ENCODE results near the gene SPECC1. TPM values are rescaled to one million over a fixed set of nuclear protein-coding genes. Genes with fewer than 3 reads are reported as not detected.
A peak's percentile ranks its signal among the peaks of the same experiment; 100 is the strongest.

SPECC1 gene
- total and polyA plus RNA-seq, 2 of the 4 experiments (the other 2 are of a cell fraction): 16.9 to 26.2 TPM

DNA sequence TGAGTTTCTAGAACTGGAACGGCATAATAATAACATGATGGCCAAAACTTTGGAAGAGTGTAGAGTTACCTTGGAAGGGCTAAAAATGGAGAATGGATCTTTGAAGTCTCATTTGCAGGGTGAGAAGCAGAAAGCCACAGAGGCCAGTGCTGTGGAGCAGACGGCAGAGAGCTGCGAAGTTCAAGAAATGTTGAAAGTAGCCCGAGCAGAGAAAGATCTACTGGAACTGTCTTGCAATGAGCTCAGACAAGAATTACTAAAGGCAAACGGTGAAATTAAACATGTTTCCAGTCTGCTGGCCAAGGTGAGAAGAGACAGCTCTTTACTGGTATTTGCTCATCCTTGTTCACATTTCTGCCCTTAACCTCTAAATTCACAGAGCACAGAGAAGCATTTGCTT is 196.4 kb downstream of the SPECC1 start:
- peak overlapping the region; percentile 69 for H2BK120ac ChIP-seq (ENCODE audit: low read depth, low read length)
- H4K8ac ChIP-seq (ENCODE audit: low read depth in 2 of 2, low read length in 2 of 2): peak overlapping the region in 1 of 2 experiments; percentile 15; a peak in 1 of 4 replicates
- intact Hi-C loops (cut with micrococcal nuclease): loop anchor here (5.0 kb wide), 1 partner anchor 78 kb away; no protein-coding TSS in a partner anchor
- peaks cover 28% of the 10 kb centered on the region for H3K4me1 ChIP-seq (ENCODE audit: control insufficient read depth, insufficient read depth, low read length)
- BruUV-seq (replicated peaks): no TSS peak
- H3K36me3 ChIP-seq (ENCODE audit: control insufficient read depth, insufficient read depth, low read length): peaks cover 7% of the 10 kb centered on the region
- no peak for ATAC-seq (ENCODE audit: low read depth)
- peak overlapping the region; percentile 30 for H4K91ac ChIP-seq (ENCODE audit: insufficient read depth, low read depth, low read length)
- no peak overlapping the region for H2AK9ac ChIP-seq (replicated peaks; ENCODE audit: low read depth, low read length, poor library complexity)
- peaks cover 15% of the 10 kb centered on the region for H4K20me1 ChIP-seq (ENCODE audit: insufficient read depth, low read length)
- peaks cover 24% of the 10 kb centered on the region for H3K9me1 ChIP-seq (ENCODE audit: insufficient read depth, low read length)
- H4K5ac ChIP-seq (ENCODE audit: low read depth, low read length): peak overlapping the region; percentile 56; the same call in 1 of the 2 replicates
- no peaks in the 10 kb centered on the region for H3K9me3 ChIP-seq (ENCODE audit: control insufficient read depth, insufficient read depth, low read length)
- DNase-seq: no peak
- no peak overlapping the region for H2AFZ ChIP-seq (replicated peaks; ENCODE audit: low read length, poor library complexity)
- H2BK20ac ChIP-seq (ENCODE audit: low read depth, low read length): peak overlapping the region; percentile 59
- POLR2A ChIA-PET (ENCODE audit: unreplicated experiment): no interaction called here
- H3K14ac ChIP-seq (replicated peaks; ENCODE audit: low read depth, low read length): peak overlapping the region; percentile 12; the same call in 1 of the 2 replicates
- 95% methylated on average over 4 of the region's 5 CpGs; no CpG with 5 or more reads in 1 of the 2 experiments for WGBS, 2 experiments (ENCODE audit: extremely low coverage in 2 of 2, insufficient read length in 1 of 2)
- no peak overlapping the region for H3K4me3 ChIP-seq (ENCODE audit: insufficient read depth, low read depth, low read length)
- H3K27ac ChIP-seq (ENCODE audit: insufficient read depth, low read length): no peak overlapping the region
- dilution Hi-C loops (cut with HindIII; ENCODE audit: low sequenced_read_pairs, unreplicated experiment): no loop called here
- H3K27me3 ChIP-seq (ENCODE audit: control insufficient read depth, insufficient read depth, low read length): no peaks in the 10 kb centered on the region
- peak overlapping the region; percentile 67 for H2AK5ac ChIP-seq (ENCODE audit: low read depth, low read length)
- CTCF ChIA-PET: interaction anchor here (1.4 to 2.1 kb wide), 2 partner anchors 18 to 21 kb away, joined by 3 to 8 read pairs; no protein-coding TSS in a partner anchor
- H3K56ac ChIP-seq (ENCODE audit: extremely low read depth, insufficient read depth, low read length): no peak overlapping the region
- H2BK15ac ChIP-seq (ENCODE audit: low read depth, low read length): peak overlapping the region; percentile 37; the same call in 2 of the 3 replicates
- peak overlapping the region; percentile 4; the same call in 1 of the 2 replicates for H3K4me2 ChIP-seq (ENCODE audit: low read depth, low read length)
- peaks cover 34 to 64% of the 10 kb centered on the region in 2 experiments for H3K79me1 ChIP-seq (ENCODE audit: low read depth in 1 of 2, low read length in 2 of 2)
- no peak overlapping the region for H3K9ac ChIP-seq (ENCODE audit: low read depth, low read length)
- H3K18ac ChIP-seq (ENCODE audit: low read depth, low read length): peak overlapping the region; percentile 26; the same call in 1 of the 2 replicates
- H2BK5ac ChIP-seq (ENCODE audit: low read depth, low read length, poor library complexity, severe bottlenecking): peak overlapping the region; percentile 69
- in situ Hi-C loops (cut with MboI; ENCODE audit: low sequenced_read_pairs): no loop called here
- H3K23ac ChIP-seq (ENCODE audit: low read depth, low read length): no peak overlapping the region; the same call in 1 of the 2 replicates
- TF ChIP-seq SMC3 (IDR thresholded peaks at IDR 0.05; ENCODE audit: low read depth, low read length) (no peak), RAD21 (IDR thresholded peaks at IDR 0.05; ENCODE audit: low read length) (no peak), RCOR1 (IDR thresholded peaks at IDR 0.05; ENCODE audit: insufficient replicate concordance, low read length) (no peak), CHD1 (IDR thresholded peaks at IDR 0.05; ENCODE audit: low read depth, low read length) (no peak), MAZ (IDR thresholded peaks at IDR 0.05; ENCODE audit: borderline replicate concordance, low read depth, low read length) (no peak), MXI1 (IDR thresholded peaks at IDR 0.05; ENCODE audit: borderline replicate concordance, low read depth, low read length) (no peak), NFE2L2 (IDR thresholded peaks at IDR 0.05; ENCODE audit: low read depth, low read length) (no peak), MAFK (IDR thresholded peaks at IDR 0.05; ENCODE audit: low read depth, low read length) (no peak), FOS (IDR thresholded peaks at IDR 0.05; ENCODE audit: low read depth, low read length) (no peak), CEBPB (IDR thresholded peaks at IDR 0.05; ENCODE audit: low read depth, low read length) (no peak), RFX5 (IDR thresholded peaks at IDR 0.05; ENCODE audit: low read depth, low read length) (no peak), POLR2A (IDR thresholded peaks at IDR 0.05; ENCODE audit: low read depth, low read length) (no peak)
- TF ChIP-seq, protein P1, sequence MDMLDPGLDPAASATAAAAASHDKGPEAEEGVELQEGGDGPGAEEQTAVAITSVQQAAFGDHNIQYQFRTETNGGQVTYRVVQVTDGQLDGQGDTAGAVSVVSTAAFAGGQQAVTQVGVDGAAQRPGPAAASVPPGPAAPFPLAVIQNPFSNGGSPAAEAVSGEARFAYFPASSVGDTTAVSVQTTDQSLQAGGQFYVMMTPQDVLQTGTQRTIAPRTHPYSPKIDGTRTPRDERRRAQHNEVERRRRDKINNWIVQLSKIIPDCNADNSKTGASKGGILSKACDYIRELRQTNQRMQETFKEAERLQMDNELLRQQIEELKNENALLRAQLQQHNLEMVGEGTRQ (IDR thresholded peaks at IDR 0.05; ENCODE audit: low read depth, low read length): no peak
- TF ChIP-seq, protein P2, sequence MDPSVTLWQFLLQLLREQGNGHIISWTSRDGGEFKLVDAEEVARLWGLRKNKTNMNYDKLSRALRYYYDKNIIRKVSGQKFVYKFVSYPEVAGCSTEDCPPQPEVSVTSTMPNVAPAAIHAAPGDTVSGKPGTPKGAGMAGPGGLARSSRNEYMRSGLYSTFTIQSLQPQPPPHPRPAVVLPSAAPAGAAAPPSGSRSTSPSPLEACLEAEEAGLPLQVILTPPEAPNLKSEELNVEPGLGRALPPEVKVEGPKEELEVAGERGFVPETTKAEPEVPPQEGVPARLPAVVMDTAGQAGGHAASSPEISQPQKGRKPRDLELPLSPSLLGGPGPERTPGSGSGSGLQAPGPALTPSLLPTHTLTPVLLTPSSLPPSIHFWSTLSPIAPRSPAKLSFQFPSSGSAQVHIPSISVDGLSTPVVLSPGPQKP (IDR thresholded peaks at IDR 0.05; ENCODE audit: borderline replicate concordance, low read depth, low read length): no peak
- TF ChIP-seq, protein P3, sequence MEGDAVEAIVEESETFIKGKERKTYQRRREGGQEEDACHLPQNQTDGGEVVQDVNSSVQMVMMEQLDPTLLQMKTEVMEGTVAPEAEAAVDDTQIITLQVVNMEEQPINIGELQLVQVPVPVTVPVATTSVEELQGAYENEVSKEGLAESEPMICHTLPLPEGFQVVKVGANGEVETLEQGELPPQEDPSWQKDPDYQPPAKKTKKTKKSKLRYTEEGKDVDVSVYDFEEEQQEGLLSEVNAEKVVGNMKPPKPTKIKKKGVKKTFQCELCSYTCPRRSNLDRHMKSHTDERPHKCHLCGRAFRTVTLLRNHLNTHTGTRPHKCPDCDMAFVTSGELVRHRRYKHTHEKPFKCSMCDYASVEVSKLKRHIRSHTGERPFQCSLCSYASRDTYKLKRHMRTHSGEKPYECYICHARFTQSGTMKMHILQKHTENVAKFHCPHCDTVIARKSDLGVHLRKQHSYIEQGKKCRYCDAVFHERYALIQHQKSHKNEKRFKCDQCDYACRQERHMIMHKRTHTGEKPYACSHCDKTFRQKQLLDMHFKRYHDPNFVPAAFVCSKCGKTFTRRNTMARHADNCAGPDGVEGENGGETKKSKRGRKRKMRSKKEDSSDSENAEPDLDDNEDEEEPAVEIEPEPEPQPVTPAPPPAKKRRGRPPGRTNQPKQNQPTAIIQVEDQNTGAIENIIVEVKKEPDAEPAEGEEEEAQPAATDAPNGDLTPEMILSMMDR (conservative IDR thresholded peaks at IDR 0.05; ENCODE audit: low read depth, low read length): no peak
- peak overlapping the region; percentile 76; the same call in 1 of the 2 replicates for H3K4ac ChIP-seq (ENCODE audit: low read depth, low read length)

Measured in IMR-90 (cell line).